ENCODE data around the gene MED19.
"Not testable (repeated sequence)": the region's sequence is repeated elsewhere in the genome, so short reads cannot be mapped to it uniquely, and the experiment has no call there.

Gene MED19

DNA sequence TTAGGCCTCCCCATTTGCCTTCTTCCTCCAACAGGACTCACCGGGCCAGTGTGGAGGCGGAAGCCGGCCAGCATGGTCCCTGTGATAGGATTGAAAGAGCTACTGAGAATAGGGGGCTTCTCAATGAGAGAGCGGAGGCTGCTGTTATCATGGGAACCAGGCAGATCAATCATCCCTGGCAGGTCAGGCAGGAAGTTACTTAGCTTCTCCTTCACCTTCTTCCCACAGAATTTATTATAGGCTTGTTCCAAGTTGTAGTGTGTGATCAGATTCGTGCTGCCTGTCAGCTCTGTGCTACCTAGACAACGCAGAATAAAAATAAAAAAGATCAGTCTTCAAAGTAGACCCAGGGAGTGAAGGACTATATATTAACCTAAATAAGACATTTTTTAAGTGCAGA lies 7.1 kb downstream of the MED19 start:
- no peak for DNase-seq

DNA sequence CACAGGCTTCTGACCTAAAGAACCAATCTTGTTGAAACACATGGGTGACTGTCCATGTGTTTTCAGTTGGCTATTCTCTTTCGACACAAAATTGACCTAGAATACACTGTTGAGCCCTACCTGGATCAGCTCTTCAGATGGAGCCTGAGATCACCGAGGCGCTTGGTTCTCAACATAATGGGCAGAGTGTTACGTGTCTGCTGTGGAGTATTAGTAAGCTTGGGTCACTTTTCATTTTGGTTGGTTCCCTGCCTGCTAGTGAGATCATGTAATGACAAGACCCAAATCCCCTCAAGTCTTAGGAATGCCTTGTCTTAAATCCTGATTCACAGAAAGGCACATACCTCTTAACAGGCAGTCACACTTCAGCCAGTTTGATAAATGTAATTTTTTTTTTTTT lies 8.7 kb downstream of the MED19 start:
- no peak for DNase-seq

DNA sequence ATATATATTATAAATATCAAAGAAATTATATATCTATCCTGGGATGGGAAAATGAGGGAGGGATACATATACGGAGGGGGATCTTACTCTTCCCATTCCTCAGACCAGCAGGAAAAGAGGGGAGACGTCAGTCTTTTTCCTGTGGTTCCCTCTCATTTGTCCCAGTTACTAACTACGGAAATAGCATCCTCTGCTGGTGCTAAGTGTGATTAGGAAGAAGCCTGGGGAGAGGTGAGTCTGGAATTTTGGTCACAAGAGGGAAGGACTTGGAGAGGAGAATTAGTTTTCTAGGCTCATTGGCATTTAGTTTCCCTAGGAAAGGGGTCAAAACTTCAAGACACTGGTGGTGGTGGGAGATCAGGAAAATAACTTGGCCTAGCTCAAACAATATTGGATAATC lies 11.6 kb downstream of the MED19 start:
- no peak for DNase-seq

DNA sequence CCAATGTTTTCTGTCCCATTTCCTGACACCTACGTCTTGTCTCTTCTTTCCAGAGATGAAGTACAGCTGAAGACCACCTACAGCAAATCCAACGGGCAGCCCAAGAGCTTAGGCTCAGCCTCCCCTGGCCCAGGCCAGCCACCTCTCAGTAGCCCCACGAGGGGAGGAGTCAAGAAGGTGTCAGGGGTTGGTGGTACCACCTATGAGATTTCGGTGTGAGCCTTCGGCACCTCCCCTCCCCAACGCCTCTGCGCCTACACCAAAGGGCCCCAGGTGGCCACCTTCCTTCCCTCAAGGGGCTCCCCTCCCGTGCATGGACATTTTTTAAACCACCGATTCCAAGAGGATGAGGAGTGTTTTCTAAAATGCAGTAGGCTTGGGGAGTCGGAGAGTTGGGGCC lies 12.2 kb downstream of the MED19 start:
- no peak for DNase-seq

DNA sequence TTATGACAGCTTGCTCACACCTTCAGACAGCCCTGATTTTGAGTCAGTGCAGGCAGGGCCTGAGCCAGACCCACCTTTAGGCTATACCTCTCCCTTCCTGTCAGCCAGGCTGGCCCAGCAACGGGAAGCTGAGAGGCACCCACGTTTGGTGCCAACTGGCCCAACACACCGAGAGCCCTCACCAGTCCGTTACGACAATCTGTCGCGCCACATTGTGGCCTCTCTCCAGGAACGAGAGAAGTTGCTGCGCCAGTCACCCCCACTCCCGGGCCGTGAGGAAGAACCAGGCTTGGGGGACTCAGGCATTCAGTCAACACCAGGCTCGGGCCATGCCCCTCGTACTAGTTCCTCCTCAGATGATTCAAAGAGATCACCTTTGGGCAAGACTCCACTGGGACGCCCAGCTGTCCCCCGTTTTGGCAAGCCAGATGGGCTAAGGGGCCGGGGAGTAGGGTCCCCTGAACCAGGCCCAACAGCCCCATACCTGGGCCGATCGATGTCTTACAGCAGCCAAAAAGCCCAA lies 13.1 kb downstream of the MED19 start:
- DNase-seq, result no peak

DNA sequence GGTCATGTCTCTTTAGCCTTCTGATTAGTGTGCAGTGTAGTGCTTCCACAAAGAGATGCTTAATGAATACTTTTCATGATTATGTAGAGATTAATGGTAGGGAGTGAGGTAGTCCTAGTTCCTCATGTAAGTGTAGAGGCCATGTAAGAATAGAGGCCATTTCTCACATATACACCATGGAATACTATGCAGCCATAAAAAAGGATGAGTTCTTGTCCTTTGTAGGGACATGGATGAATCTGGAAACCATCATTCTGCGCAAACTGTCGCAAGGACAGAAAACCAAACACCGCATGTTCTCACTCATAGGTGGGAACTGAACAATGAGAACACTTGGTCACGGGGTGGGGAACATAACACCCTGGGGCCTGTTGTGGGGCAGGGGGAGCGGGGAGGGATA lies 21.5 kb downstream of the MED19 start:
- not testable (repeated sequence) for DNase-seq

DNA sequence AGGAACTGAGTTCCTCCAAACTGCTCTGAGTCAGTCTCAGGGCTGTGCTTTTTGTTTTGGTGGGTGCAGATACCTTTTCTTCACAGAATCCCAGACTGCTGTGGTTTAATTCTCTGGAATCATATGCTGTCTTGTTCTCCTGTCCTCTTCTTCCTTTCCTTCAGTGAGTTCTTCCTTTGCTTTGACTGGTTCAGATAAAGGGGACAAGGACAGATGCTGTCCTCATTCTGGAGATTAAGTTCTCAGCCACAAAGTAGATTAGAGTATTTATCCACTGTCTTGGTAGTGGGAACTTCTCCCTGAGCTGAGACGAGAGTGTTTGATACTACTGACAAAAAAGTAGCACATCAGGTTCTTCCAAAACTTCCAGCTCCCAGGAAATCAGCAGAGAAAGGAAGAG lies 30.8 kb downstream of the MED19 start:
- DNase-seq, result no peak

DNA sequence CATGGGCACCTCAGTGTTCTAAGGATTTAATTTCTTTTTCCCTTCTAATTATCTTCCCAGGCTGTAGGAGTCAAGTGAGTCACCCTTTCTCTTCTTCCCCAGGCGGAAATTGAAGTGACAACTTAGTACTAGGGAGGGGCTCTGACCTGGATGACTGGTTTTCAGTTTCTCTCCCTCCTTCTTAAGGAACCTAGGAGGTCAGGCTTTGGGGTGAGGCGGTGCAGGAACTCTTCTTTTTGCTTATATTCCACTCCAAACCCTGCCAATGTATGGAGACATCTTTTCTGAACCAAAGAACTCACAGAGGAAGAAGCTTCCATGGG lies 31.5 kb downstream of the MED19 start:
- no peak for DNase-seq

DNA sequence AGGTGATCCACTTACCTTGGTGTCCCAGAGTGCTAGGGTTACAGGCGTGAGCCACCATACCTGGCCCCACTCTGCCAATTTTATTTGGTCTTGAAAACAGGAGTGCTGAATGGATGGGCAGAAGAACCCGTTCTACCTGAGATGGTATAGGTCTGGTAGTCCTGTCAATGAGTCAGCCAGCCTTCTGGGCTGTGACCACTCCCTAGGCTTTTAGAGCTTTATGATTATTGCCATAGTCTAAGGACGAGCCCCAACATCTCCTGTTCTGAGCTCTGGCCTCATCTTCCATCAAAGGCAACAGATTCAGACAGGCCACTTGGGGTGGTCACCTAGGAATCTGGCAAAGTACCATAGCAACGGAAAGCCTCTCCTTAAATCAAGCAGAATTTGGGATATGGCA lies 32.6 kb downstream of the MED19 start:
- DNase-seq, result no peak

DNA sequence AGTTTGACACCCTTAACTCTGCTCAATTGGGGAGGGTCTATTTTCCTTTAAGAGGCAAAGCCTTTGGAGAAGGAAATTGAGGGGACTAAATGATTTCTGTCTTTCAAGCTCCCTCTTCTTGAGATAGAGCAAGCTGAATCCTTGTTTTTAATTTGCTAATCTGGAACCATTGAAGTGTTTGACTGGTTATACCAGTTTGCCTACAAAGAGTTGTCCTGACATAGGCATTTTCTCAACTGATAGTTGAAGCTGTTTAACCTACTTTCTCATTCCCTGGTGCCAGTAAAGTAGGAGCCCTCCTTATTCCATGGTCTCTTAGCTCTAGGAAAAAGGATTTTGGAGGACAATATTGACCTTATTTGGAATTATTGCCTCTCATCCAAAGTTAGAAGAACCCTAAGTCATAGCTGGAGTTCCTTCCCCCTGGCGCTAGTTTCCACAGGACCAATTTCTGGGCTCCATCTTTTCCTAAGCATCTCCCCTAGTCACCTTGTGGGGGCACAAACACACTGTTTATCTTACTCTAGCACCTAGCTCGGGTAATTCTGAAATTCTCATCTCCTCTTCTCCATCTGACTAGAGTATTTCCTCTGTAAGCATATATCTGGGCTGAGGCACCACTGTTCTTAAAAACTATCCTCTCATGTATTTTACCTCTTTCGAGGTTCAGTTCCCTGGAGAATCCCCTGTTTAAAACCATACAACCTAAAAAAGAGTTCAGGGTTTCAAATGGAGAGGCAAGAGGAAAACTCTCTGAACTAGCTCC lies 36.7 kb downstream of the MED19 start:
- DNase-seq, result no peak

DNA sequence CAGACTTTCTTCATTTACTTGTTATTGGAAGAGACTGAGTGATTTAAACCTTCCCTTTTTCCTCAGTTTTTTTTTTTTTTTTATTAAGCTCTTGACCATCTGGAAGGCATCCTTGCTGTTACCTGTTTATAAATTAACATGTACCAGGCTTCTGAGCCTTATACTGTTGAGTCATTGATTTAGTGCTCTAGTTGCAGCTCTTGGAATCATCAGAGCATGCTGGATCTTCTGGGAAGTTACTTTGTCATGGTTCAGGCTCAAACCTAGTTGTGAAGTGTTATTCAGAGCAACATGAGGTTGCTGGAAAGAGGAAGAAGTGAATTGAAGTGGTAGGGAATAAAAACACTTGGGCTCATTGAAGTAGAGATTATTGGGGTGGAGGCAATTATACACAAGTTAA lies 37.8 kb downstream of the MED19 start:
- no peak for DNase-seq

DNA sequence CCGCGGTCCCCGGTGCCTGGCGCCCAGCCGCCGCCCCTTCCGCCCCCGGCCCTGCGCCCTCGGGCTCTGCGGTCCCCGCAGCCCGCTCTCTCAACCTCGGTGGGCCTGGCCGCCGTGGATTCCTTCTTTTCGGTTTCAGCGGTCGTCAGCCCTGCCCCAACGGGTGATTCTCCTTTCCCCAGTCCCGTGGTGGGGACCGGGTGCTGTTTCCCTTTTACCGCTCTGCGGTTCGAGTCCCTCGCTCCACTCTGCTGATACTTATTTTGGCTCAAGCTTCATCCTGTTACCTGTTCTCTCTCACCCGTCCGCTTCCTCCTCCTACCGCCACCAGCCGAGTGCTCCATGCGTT lies 43.6 kb downstream of the MED19 start:
- no peak for DNase-seq

DNA sequence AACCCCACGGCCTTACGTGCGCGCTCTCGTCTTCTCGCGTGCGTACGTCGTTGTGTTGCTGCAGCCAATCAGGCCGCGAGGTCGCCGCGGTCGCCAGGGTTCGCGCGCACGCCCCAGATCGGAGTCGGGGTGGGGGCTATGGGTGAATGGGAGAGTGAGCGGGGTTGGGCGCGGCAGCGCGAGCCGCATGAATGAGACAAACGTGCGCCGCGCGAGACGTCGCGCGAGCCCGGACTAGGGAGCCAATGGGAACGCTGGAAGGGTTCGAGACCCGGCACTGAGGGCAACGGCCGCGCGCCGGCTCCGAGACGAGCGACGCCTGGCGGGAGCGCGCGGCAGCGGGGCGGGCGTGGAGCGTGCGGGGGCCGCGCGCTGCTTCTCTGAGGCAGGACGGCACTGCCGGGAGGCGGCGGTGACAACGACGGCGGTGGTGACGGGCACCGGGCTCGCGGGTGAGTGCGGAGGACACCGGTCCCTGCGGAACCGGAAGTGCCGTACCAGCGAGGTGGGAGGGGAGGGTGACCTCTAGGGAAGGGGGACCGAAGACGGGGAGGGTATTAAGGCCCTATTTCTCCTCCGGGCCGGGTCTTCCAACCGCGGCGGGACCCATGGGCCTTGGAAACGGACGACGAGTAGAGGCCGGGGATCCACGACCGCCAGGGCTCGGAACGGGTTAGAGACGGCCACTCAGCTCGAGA lies 44.1 kb downstream of the MED19 start, which contains the start of gene ZDHHC5:
ZDHHC5 (plus strand) TSS at position 379 of the 698 bp plus-strand sequence. CDS start 4,977 bp downstream, outside the sequence.
- DNase-seq, result peak; percentile 98 to 99

DNA sequence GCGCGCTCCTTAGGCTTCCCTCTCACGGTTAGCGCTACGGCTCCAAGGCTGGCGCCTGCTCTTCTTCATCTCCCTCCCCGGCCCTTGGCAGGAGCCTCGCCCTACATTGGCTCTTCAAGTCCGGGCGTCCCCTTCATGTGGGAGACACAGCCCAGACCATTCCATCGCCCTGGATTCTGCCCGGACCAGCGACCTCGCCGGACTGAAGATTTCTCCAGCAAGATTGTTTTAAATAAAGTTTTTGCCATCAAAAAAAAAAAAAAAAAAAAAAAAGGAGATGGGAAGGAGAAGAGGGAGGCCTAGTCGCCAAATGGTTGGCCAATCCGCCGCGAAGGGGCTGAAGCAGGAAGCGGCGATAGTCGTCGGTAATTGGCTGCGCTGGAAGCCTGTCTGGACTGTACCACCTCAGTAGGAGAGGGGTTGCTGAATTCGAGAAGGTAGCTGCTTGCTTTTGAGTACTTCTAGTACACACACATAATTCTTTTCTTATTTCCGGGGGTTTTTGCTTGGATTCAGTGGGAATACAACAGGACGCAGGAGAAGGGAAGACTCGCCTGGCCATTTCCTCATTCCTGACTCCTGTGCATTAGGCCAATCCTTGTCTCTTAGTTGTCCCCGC lies 44.8 kb downstream of the MED19 start:
- DNase-seq, result peak; percentile 86 to 91

DNA sequence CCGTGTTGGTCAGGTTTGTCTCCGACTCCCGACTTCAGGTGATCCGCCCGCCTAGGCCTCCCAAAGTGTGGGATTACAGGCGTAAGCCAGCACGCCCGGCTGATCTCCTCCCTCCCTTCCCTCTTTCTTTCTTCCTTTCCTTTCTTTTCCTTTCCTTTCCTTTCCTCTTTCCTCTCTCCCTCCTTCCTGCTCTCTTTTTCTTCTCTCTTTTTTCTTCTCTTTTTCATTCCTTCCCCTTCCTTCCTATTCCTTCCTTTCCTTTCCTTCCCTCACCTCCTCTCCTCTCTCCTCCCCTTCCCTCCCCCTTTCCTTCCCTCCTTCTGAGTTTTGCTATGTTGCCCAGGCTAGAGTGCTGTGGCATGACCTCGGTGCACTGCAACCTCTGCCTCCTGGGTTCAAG lies 48.0 kb downstream of the MED19 start:
- no peak for DNase-seq

DNA sequence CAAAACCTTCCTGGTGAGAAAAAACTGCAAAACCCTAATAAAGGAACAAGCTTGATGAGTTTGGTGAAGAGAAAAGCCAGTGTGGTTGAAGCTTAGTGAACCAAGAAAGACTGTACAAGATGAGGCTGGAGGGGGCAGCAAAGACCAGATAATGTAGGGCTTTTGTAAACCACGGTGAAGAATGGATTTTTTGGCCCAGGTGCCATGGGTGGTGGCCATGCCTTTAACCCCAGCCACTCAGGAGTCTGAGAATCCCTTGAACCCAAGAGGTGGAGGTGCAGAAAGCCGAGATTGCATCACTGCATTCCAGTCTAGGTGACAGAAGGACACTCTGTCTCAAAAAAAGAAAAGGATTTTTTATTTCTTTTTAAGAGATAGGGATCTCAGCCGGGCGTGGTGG lies 49.1 kb downstream of the MED19 start:
- DNase-seq, result no peak

DNA sequence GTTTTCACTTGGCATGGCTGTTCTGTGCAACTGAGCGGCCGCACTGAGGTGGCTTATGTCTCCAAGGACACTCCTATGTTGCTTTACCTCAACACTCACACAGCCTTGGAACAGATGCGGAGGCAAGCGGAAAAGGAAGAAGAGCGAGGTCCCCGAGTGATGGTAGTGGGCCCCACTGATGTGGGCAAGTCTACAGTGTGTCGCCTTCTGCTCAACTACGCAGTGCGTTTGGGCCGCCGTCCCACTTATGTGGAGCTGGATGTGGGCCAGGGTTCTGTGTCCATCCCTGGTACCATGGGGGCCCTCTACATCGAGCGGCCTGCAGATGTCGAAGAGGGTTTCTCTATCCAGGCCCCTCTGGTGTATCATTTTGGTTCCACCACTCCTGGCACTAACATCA lies 52.3 kb downstream of the MED19 start:
- no peak for DNase-seq

DNA sequence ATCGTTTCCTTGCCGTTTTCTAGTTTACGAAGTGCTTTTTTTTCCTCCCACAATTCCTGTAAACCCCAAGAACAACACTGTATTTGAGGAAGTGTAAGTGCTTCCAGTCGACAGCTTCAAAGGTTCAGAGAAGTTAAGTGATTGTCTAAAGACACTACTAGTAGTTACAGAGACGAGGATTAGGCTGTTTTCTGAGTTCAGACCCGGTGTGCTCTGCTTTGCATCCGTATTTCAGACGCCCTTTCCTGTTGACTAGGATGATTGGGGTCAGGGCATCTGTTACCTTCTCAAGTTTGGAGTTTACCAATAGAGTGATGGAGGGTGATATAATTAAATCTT lies 54.0 kb downstream of the MED19 start:
- no peak for DNase-seq

DNA sequence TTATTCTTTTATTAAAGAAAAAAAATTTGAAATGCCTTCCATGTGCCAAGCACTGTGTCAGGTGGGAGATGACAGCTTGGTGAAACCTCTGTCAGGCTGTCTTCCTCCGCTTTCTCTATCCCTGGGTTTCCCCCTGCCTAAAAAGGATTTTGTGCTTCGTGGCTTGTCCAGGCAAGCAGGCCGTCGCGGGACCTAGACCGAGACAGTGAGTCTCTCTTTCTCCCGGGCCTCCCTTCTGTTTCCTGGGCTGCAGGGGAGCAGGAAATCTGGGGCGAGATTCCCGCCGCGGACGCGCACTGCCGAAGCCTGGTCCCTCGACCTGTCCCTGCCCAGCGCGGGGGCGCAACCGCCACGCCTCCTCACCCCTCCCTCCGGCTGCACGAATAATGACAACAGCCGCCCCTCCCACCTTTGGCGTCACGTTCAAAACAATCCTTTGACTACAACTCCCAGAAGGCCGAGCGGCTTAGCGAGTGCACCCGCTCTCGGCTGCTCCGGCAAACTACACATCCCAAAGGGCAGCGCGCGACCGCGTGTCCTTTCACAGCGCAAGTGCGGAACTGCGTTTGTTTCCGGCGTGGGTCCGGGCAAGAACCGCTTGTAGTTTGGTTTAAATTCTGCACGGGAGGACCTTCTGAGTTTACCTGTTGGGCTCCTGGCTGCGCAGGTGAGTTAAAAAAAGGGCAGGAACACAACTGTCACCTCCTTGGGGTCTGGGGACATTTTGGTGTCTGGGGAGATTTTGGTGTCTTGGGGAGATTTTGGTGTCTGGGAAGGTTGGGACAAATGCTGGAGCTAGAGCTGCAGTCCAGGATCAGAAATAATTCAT lies 54.6 kb downstream of the MED19 start, which contains the start of gene CLP1:
CLP1 (plus strand) TSS at position 569 of the 829 bp plus-strand sequence. CDS start 1,715 bp downstream, outside the sequence.
- DNase-seq, result peak; percentile 99

DNA sequence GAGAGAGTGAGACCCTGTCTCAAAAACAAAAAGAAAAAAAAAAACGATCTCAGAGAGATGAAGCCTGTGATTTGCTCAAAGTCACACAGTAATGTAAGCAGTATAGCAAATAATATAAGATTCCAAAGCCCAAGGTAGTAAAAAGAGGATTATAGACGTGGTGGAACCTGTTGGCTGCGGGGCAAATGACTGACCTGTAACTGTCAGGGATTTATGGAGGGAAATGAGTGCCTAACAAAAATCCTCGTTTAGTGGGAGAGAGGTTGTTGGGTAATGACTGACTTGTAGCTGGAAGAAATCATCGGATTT lies 55.2 kb downstream of the MED19 start:
- no peak for DNase-seq

Measured in activated CD4-positive, alpha-beta T cell treated with anti-CD3 and anti-CD28 coated beads, Interleukin-2, amount 50 U/mL, for 48 hours (primary cell).